Hindlimb muscle (tissue), 1 donor: ENCODE measurements around the gene YIF1A. TPM values are rescaled to one million over a fixed set of nuclear protein-coding genes. Genes with fewer than 3 reads are reported as not detected.
A peak's percentile ranks its signal among the peaks of the same experiment; 100 is the strongest.
"Not testable (repeated sequence)": the region's sequence is repeated elsewhere in the genome, so short reads cannot be mapped to it uniquely, and the experiment has no call there.

ENCODE experiments used
- DNase-seq: peaks from one replicate; pipeline ENCODE4 v3.0.0-alpha.2; 2013
- polyA plus RNA-seq: library from polyadenylated mRNA; unstranded; fragments of 120-200 nt; gene quantifications from one replicate; pipeline ENCODE4 v1.2.1, GENCODE V29; 2013; ENCODE audit not compliant: insufficient read length

Gene YIF1A
- polyA plus RNA-seq, 1 donor, result 42.6 TPM

DNA sequence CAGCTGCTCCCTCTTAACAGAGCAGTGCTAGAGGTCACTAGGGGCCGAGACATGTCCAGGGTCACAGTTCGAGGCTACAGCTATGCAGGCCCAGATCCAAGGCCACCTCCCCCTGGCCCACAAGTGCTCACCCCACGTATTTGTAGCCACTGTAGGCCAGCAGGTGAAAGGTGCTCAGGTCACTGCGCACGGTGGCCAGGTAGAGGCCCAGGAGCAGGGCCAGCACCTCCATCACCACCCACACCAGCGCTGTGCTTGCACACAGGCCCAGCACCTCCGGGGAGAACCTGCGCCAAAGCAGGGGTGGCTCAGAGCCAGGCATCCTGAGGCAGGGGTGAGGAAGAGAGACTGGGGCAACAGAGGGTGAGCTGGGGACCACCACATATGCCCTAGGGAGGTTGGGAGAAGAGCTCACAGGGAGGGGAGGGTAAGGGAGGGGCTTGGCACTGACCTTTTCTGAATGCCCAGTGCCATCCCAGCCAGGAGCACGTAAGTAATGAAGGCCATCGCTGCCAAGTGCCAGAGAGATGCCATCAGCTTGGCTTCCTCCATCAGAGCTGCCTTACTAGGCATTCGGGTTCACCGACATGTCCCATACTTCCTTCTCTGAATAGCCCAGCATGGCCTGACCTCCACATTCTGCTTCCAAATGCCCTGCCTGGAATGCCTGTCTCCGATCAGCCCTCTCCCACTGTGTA, 3.5 kb downstream of the YIF1A start:
- DNase-seq, result no peak

GRCh38 chr11:66284526-66285078, 4.3 kb downstream of the YIF1A start:
- DNase-seq, result no peak

DNA sequence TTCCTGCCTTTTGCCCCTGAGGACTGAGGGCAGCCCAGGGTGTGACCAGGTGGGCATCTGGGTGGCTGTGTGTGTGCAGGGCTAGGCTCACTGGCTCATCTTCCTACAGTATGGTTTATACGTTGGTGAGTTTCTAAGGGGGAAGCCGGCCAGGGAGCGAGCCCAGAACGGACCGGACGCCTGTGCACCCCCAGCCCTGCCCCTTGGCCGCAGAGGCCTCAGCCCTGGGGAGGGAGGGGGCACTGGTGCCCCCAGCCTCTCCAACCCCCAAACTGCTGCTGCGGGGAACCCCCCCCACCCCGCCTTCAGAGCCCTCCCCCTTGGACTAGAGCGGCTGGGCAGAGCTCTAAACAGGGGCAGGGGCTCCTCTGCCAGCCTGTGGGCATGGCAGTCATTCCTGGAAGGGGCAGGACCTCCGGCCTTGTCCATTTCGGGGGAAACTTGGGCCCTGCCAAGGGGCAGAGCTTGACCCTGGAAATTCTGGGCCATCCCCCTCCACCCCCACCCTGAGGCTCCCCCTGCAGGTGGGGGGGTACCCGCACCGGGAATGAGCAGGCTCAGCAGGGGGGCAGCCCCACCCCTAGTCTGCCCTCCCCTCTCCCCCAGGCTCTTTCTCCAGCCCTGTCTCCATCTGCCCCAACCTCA, 5.4 kb downstream of the YIF1A start:
- no peak for DNase-seq

DNA sequence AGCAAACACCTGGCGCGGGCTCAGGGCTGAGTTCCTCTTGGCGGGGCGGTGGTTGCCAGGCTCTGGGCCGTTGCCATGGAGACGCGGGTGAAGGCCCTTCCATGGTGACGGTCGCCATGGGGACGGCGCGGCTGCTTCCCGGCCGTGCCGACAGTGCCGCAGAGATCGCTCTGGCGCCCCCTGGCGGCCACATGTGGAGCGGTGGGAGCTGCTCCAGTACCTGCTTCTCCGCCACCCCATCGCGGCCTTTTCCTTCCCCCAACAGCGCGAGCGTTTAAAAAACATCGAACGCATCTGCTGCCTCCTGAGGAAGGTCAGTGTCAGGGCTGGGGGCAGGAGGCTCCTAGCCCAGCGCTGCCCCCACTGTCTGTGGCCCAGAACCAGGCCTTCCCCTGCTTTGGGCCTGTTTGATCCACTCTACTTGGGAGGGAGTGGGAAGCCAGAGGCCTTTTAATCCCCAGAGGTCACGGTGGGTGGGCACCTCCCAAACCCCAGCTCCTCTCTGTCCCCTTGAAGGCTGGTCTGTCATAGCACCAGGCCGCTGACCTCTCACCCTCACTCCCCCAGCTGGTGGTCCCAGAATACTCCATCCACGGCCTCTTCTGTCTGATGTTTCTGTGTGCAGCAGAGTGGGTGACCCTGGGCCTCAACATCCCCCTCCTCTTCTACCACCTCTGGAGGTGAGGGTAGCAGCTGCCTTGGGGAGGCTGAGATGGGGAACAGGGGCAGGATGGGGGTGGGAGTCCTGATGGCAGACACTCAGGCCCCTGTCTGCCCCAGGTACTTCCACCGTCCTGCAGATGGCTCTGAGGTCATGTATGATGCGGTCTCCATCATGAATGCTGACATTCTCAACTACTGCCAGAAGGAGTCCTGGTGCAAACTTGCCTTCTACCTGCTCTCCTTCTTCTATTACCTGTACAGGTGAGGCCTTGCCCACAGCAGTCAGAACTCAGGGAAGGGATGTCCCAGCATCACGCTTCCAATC, 6.2 kb downstream of the YIF1A start:
- DNase-seq, result peak; percentile 95

DNA sequence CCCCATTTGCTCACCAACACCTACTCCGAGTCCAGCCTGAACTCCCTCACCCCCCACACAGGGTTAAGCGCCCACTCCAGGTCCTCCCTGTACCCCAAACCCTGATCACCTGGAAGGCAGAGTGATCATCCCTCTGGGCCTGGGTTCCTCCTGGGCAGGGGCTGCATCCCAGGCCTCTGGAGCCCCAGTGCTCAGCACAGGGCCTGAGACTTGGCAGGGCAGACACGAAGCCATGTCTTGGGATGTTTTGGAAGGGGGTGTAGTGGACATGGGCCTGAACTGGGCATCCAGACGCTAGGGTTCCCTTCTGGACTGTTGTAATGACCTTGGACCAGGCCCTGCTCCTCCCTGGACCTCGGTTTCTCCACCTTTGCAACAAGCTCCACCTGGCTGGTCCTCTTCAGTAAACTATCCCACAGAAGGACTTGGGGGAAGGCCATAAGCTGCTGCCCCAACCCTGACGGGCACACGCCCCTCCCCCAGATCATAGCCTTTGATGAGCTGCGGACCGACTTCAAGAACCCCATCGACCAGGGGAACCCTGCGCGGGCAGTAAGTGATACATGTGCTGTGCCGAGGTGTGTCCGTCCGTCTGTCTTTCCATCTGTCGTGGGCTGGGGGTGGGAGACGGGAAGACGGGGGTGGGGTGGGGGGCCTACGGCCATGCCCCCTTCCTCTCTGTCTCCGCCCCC, 7.0 kb downstream of the YIF1A start:
- no peak for DNase-seq

DNA sequence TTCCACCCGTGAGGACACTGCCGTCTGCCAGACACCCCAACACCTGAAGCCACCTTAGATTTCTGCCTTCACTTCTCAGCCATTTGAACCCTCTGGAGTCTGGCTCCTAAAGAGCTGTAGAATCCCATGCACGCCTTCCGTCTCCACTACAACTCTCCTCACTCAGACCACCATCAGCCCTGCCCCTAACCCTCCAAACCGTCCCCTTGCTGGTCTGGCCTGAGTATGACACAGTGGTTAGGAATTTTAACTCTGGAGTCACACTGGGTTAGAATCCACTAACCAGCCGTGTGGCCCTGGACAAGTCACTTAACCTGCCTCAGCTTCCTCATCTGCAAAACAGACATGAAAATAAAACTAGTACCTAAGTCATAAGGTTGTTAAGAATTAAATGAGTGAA, 7.9 kb downstream of the YIF1A start:
- no peak for DNase-seq

DNA sequence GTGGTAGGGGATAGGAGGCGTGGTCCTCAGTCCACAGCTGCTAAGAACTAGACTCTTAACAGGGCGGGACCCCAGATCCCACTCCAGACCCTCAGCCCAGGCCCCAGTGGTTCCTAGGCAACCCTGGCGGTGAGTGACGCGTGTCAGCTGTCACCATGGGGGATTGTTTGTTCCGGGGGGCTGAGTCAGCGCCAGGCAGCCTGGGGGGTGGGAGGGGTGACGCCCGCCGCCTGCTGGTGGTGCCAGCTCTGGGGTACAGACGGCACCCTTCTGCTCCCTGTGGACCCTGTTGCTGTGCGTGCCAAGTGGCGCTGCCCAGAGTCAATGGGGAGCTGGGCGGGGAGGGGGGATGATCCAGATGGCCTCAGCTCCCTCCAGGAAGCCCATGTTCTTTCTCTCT, 8.5 kb downstream of the YIF1A start:
- DNase-seq, result no peak

DNA sequence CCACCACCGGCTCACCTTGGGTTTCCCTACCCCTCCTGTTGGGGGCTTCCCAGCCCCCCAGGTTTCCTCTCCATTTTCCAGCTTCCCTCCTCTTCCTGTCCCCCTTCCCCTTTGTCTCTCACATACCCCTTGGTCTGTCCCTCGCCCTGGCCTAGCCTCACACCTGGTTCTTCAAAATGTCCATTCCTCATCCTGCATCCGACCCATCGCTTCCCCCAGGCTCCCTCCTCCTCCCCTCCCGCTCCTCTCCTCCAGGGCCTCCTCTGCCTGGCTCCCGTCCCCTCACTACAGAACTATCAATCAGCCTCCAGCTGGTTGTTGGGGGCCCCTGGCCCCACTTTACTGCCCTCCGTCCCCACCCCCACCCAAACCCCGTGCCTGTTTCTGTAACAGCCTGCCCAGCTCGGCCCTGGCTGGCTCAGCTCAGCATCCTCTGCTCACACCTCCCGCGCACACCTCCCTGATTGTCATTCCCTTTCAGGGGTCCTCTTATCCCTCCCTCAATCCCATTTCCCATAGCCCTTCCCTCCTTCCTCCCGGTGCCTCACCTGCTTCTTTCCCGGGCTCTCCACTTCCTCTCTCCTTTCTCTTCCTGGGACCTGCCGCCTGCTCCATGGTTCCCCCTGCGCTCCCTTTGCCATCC, 9.7 kb downstream of the YIF1A start:
- no peak for DNase-seq

DNA sequence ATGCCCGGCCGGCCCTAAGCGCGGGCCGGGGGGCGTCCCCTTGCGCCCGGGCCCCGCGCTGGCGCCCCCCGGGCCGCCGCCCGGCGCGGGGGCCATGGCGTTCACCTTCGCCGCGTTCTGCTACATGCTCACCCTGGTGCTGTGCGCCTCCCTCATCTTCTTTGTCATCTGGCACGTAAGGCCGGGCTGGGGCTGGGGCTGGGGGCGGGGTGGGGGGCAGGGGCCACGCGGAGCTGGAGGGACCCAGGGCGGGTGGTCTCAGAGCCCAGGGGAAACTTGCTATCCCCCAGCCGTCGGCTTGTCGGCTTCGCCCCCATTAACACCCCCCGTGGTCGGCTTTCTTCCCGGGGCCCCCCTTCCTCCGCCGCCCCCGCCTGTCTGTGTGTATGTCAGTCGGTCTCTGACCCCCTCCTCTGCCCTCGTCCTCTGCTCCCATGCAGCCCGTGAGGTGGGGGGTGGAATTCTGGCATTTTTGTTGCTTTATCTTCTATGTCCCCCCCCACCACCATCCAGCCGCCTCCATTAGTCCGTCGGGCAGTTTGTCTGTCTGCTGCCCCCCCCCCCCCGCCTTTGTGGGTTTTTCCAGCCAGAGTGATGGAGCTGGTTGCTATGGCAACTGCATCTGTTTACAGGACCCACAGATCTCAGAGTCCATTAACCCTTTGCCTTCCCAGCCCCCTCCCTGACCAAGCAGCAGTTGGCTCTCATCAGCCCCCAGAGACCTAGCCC, 10.4 kb downstream of the YIF1A start:
- DNase-seq, result no peak

DNA sequence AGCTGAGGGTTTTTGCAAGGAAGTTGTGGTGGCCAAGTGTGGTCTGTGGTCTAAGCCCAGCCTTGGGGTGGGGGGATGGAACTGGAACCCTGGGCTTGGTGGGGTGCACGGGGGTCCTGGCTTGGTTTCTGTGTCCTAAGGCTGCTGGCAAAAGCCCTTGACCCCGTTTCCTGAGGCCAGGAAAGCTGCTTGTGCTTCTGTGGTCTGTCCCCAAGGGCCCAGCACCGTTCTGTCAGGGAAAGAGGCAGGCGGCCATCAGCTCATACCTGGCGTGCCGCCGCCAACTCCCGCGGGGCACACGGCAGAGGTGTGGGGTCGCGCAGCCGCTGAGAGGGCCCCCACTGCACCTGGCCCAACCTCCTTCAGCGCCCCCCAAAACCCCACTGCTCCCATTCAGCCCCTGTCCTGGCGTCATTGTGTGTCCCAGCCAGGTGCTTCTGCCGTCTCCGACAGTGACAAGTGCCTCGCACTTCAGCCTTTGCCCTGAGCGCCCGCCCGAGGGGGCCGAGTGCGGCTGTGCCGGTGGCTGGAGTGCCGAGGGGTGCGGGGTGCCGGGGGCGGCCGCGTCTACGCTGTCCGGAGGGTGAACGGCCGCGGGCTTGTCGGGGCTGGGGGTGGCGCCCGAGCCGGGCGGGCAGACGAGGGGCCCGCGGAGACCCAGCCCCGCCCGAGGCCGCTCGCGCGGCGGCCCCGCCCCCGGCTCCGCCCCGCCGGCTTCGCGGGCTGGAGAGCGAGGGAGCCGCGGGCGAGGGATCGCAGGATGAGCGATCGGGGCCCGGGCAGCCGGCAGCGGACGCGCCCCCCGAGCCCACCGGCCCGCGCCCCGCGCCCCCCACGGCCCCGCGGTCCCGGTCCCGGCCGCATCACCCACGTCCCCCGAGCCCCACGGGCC, 11.2 kb downstream of the YIF1A start, which contains the start of gene CNIH2:
TSS of gene CNIH2 (plus strand) at position 705 of the 892 bp plus-strand sequence. CDS start 282 bp downstream, outside the sequence.
- DNase-seq, result peak; percentile 48

- not testable (repeated sequence) for DNase-seq
Observed at GRCh38 chr11:66277064-66277463, 11.9 kb downstream of the YIF1A start.

DNA sequence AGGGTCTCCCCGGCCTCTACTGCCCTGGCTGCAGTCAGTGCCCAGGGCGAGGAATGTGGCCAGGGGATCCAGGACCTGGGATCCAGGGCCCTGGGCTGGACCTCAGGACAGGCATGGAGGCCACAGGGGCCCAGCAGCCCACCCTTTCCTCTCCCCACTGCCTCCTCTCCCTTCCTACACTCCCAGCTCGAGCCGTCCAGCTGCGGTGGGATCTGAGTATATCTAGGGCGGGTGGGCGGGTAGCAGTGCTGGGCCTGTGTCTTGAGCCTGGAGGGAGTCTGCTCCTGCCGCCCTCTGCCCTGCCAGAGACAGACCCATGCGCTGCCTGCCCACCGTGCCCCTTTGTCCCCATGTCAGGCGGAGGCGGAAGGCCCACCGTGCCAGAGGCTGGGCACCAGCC, 12.3 kb downstream of the YIF1A start:
- not testable (repeated sequence) for DNase-seq

- DNase-seq, result no peak
Observed at GRCh38 chr11:66275984-66276612, 12.8 kb downstream of the YIF1A start.

DNA sequence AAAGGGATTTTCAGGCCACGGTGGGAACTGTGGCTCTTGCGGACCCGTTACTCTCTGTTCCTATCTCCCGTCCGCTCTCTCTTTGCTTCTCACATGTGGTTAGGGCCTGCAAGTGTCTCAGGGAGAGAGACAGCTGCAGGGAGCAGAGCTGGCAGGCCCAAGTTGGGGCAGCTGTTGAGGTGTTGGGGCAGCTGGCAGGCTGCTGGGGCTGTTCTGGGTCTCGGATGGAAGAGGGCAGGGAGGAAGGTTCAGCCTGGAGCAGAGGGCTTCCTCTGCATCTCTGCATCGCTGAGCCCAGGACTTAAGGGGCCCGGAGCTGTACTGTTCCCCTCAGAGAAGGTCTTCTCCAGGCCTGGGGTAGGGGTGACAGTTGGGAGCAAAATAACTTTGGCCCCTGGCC, 13.5 kb downstream of the YIF1A start:
- no peak for DNase-seq

GRCh38 chr11:66274219-66274618, 14.7 kb downstream of the YIF1A start:
- DNase-seq, result no peak

DNA sequence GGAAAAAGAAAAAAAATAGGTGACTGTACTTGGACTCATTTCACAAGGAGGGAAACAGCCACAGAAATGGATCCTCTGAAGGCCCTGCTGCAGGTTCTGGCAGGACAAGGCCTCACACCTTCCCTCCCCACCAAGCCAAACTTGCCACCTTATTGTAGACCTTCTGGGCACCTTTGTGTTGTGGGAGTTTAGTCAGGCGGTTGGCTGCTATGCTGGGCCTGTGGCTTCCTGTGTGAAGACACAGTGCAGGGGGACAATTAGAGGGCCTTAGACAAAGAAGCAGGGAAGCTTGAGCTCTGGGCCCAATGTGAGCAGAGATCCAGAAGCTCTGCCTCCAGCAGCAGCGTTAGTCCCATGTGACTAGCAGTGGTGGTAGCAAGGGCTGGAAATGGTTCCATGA, 16.3 kb downstream of the YIF1A start:
- no peak for DNase-seq

GRCh38 chr11:66271816-66272215, 17.1 kb downstream of the YIF1A start:
- no peak for DNase-seq

DNA sequence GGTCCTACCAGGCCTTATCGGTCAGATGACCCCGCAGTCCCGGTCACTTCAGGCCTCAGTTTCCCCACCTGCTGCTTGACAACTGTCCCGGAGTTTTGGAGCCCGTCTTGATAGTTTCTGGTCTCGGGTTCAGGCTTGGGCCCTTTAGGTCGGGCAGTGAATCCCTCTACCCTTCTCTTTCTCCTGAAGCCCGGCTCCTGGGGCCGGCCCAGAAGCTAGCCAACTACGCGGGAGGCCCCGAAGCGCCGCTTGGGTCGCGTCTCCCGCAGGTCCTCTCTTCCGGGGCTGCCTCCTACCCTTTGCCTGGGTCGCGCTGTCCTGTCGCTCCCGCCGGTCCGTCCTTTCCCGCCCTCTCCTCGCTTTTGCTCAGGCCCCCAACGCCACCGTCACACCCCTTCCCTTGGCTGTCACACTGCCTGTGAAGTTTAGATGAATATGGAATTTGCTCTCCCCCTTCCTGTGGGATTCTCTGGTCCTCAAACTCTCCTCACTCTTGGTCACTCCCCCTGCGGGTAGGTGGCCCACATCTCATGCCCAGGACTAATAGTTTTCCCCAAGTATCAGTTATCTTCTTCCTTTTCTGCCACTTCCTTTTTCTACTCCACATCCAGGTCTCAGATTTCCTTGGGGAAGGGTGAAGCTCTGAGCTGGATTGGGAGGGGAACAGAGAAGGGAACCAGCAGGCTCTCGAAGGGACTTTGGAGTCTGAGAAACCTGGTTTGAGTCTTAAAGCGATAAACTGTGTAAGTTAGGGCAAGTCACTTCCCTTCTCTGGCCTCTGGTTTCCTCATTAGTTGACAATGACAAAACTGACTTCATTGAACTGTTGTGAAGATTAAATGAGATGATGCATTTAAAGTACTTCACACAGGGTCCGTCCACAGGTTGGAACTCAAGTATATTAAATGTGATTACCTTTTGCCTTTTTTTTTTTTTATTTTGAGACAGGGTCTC, 19.7 kb downstream of the YIF1A start:
- no peak for DNase-seq
